Gastroesophageal sphincter (tissue), 3 donors: Measurements from ENCODE around the gene AZGP1.

Experiments
- CTCF ChIP-seq, 4 experiments: fragments of 200-600 bp in 2 of 4; fragments of 450-650 bp in 2 of 4; sonication (generic) in 1 of 4; IDR thresholded peaks; one replicate each; pipeline ENCODE4 v1.5.1; 2017 to 2019; ENCODE audit warnings: antibody characterized with exemption in 4 of 4, mild to moderate bottlenecking in 2 of 4, moderate library complexity in 2 of 4
- EP300 ChIP-seq: sonication (generic); formaldehyde crosslinking; IDR thresholded peaks from one replicate; pipeline ENCODE4 v1.6.1; 2017; ENCODE audit warnings: antibody characterized with exemption, mild to moderate bottlenecking
- POLR2A ChIP-seq, 2 donors: fragments of 450-650 bp; IDR thresholded peaks; one replicate each; pipeline ENCODE4 v1.6.1; 2017; ENCODE audit warnings: antibody characterized with exemption in 2 of 2, mild to moderate bottlenecking in 2 of 2, moderate library complexity in 1 of 2
- POLR2AphosphoS5 ChIP-seq: sonication (generic); formaldehyde crosslinking; IDR thresholded peaks from one replicate; pipeline ENCODE4 v1.6.1; 2017; ENCODE audit warnings: antibody characterized with exemption

GRCh38 chr7:99926321-99926720 is 49.5 kb downstream of the AZGP1 start:
- TF ChIP-seq CTCF (IDR thresholded peaks at IDR 0.05) (no peak), EP300 (no peak), POLR2AphosphoS5 (no peak), POLR2A (IDR thresholded peaks at IDR 0.05) (no peak)
